Brain microvascular endothelial cell (primary cell): ENCODE measurements around the gene GPHN.
"Not testable (repeated sequence)": the region's sequence is repeated elsewhere in the genome, so short reads cannot be mapped to it uniquely, and the experiment has no call there.

Experiments used
- DNase-seq: peaks from one replicate; pipeline ENCODE4 v3.0.0-alpha.2; 2020
- H3K27ac ChIP-seq: fragments of 250-450 bp; sonication (Bioruptor Pico); 2 replicates; pipeline ENCODE4 v1.5.1; 2020; ENCODE audit warnings: mild to moderate bottlenecking, moderate library complexity
- H3K27me3 ChIP-seq: fragments of 250-450 bp; sonication (Bioruptor Pico); replicated peaks from 2 replicates; pipeline ENCODE4 v1.5.1; 2020; ENCODE audit warnings: mild to moderate bottlenecking
- H3K36me3 ChIP-seq: fragments of 250-450 bp; sonication (Bioruptor Pico); replicated peaks from 2 replicates; pipeline ENCODE4 v1.5.1; 2020; ENCODE audit warnings: mild to moderate bottlenecking
- H3K4me3 ChIP-seq: 2 replicates; pipeline ENCODE4 v1.5.1; 2011; ENCODE audit warnings: low read depth, mild to moderate bottlenecking, control low read depth, low read length, moderate library complexity
- in situ Hi-C: cut with HindIII; loops from 2 replicates; pipeline ENCODE4 v1.10.0; 2017; ENCODE audit warnings: low sequenced_read_pairs, low pct_ligation_motif_present
- TF ChIP-seq, protein P1 (sequence below): IDR thresholded peaks from 2 replicates; pipeline ENCODE4 v1.5.1; 2011; ENCODE audit warnings: low read depth, mild to moderate bottlenecking, moderate library complexity, low read length, control low read depth, inconsistent platforms; ENCODE audit errors: missing control alignments

The GPHN gene

GRCh38 chr14:66496188-66496807, 11.6 kb upstream of the GPHN start:
- TF ChIP-seq, protein P1, sequence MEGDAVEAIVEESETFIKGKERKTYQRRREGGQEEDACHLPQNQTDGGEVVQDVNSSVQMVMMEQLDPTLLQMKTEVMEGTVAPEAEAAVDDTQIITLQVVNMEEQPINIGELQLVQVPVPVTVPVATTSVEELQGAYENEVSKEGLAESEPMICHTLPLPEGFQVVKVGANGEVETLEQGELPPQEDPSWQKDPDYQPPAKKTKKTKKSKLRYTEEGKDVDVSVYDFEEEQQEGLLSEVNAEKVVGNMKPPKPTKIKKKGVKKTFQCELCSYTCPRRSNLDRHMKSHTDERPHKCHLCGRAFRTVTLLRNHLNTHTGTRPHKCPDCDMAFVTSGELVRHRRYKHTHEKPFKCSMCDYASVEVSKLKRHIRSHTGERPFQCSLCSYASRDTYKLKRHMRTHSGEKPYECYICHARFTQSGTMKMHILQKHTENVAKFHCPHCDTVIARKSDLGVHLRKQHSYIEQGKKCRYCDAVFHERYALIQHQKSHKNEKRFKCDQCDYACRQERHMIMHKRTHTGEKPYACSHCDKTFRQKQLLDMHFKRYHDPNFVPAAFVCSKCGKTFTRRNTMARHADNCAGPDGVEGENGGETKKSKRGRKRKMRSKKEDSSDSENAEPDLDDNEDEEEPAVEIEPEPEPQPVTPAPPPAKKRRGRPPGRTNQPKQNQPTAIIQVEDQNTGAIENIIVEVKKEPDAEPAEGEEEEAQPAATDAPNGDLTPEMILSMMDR, result no peak
- H3K27me3 ChIP-seq, result no peaks in the 10 kb centered on the region
- in situ Hi-C loops, result no loop called here
- H3K27ac ChIP-seq, result no peak overlapping the region
- DNase-seq, result no peak
- no peak overlapping the region for H3K4me3 ChIP-seq
- no peaks in the 10 kb centered on the region for H3K36me3 ChIP-seq

DNA sequence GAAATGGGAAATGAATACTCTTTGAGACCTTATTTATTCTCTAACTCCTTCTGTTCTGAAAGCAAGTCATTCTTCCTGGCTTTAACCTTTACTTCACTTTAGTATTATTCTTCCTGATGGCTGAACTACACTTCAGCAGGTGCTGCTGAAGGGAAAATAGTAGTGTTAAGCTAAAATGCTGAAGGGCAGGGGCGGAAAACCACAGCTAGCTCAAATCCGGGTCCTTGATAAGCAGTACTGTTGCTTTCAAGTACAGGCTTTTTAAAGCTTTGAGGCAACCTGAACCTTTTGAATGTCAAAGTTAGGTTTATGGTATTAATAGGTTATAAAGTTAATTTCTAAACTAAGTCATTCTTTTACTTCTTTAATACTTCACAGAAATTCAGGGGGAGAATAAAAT, 11.0 kb upstream of the GPHN start:
- H3K4me3 ChIP-seq, result no peak overlapping the region
- H3K27ac ChIP-seq, result no peak overlapping the region
- H3K27me3 ChIP-seq, result no peaks in the 10 kb centered on the region
- in situ Hi-C loops, result no loop called here
- no peaks in the 10 kb centered on the region for H3K36me3 ChIP-seq
- DNase-seq, result no peak
- TF ChIP-seq, protein P1, result no peak

GRCh38 chr14:66498311-66498710, 9.6 kb upstream of the GPHN start:
- Histone ChIP-seq H3K27me3 (no peaks in the 10 kb centered on the region), H3K27ac (no peak overlapping the region), H3K4me3 (no peak overlapping the region), H3K36me3 (no peaks in the 10 kb centered on the region)
- TF ChIP-seq, protein P1, result no peak
- in situ Hi-C loops, result no loop called here
- DNase-seq, result no peak

DNA sequence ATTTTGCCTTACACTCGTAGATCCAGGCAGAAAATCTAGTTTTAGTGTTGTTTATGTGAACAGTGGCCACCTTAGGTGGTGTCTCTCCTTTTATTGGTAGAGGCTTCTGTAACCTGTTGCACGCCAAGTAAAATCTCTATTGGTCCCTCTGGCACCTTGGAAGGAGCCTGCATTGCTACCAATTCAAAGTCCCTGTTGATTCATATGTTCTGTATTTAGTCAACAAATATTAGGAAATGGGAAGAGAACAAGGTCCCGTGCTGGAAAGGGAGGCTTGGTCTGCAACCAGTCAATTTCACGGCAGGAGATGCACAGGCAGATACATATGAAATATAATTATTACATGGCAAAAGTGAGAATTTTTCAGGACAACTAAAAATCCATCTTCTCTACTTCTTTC, 6.4 kb upstream of the GPHN start:
- H3K4me3 ChIP-seq, result no peak overlapping the region
- H3K36me3 ChIP-seq, result no peaks in the 10 kb centered on the region
- H3K27ac ChIP-seq, result no peak overlapping the region
- in situ Hi-C loops, result no loop called here
- DNase-seq, result no peak
- H3K27me3 ChIP-seq, result no peaks in the 10 kb centered on the region
- TF ChIP-seq, protein P1, result no peak

GRCh38 chr14:66502836-66503235, 5.1 kb upstream of the GPHN start:
- in situ Hi-C loops, H3K27me3 ChIP-seq, H3K36me3 ChIP-seq, H3K27ac ChIP-seq, H3K4me3 ChIP-seq: not testable (repeated sequence)
- peak; percentile 1 for DNase-seq

GRCh38 chr14:66503532-66503931, 4.4 kb upstream of the GPHN start:
- TF ChIP-seq, protein P1, result no peak
- peak; percentile 32 for DNase-seq
- no peak overlapping the region for H3K4me3 ChIP-seq
- no peak overlapping the region for H3K27ac ChIP-seq
- H3K36me3 ChIP-seq, result no peaks in the 10 kb centered on the region
- in situ Hi-C loops, result no loop called here
- no peaks in the 10 kb centered on the region for H3K27me3 ChIP-seq
